Posterior vena cava (tissue), 2 donors: ENCODE results near the gene BRPF3. TPM values are rescaled to one million over a fixed set of nuclear protein-coding genes. Genes with fewer than 3 reads are reported as not detected.

Source experiments
- DNase-seq: peaks from one replicate; pipeline ENCODE4 v3.0.0-alpha.2; 2020; ENCODE audit warnings: low spot score
- intact Hi-C, 2 donors: fragments of 100-400 bp; cut with DNase I; formaldehyde crosslinking; loops; one replicate each; pipeline versions ENCODE4 v1.14.1 to v1.14.2; 2022 to 2023
- total RNA-seq, 2 donors: library from RNA; stranded (reverse); fragmentation: NEBNext Ultra II Directional; extraction: Animal tissue kit (Norgen Biotek cat#: 25700); gene quantifications; one replicate each; pipeline ENCODE4 v1.2.1, GENCODE V29; 2021
- donor health status: DM: yes; HTN: yes; CAD: no.
- donor health status: DM: yes; HTN: yes; CAD: no.

BRPF3 gene
- total RNA-seq, 2 donors from 2014 or later: 16.2 to 22.8 TPM

GRCh38 chr6:36249536-36249935 lies 53.0 kb downstream of the BRPF3 start:
- intact Hi-C loops: no loop called here
- peak; percentile 38 for DNase-seq

GRCh38 chr6:36252005-36252404 lies 55.5 kb downstream of the BRPF3 start:
- DNase-seq: peak; percentile 16
- intact Hi-C loops: no loop called here

GRCh38 chr6:36263390-36264000 lies 67.0 kb downstream of the BRPF3 start:
- DNase-seq: no peak
- intact Hi-C loops: no loop called here

GRCh38 chr6:36265744-36266143 lies 69.2 kb downstream of the BRPF3 start:
- no peak for DNase-seq
- intact Hi-C loops: no loop called here

GRCh38 chr6:36266913-36267644 lies 70.5 kb downstream of the BRPF3 start:
- DNase-seq: no peak
- intact Hi-C loops: no loop called here

GRCh38 chr6:36267731-36268477 lies 71.4 kb downstream of the BRPF3 start:
- intact Hi-C loops: no loop called here

GRCh38 chr6:36268478-36269275 lies 72.1 kb downstream of the BRPF3 start:
- peak; percentile 68 for DNase-seq
- intact Hi-C loops: no loop called here

More at GRCh38 chr6:36267731-36268477, 71.4 kb downstream of the BRPF3 start:
- peak; percentile 58 for DNase-seq

GRCh38 chr6:36269834-36270705 lies 73.5 kb downstream of the BRPF3 start, which contains the start of gene PNPLA1:
PNPLA1 (plus strand) TSS chr6:36270060; CDS start chr6:36270460, 400 bp downstream.
- intact Hi-C loops: no loop called here
- DNase-seq: no peak

- DNase-seq: no peak
- intact Hi-C loops: no loop called here
Measured at GRCh38 chr6:36272234-36272633, 75.7 kb downstream of the BRPF3 start.

- intact Hi-C loops: no loop called here
Measured at GRCh38 chr6:36273067-36273466, 76.5 kb downstream of the BRPF3 start.

GRCh38 chr6:36273802-36274514 lies 77.4 kb downstream of the BRPF3 start:
- DNase-seq: no peak
- intact Hi-C loops: no loop called here

More at GRCh38 chr6:36273067-36273466, 76.5 kb downstream of the BRPF3 start:
- DNase-seq: no peak

GRCh38 chr6:36276581-36277536 lies 80.3 kb downstream of the BRPF3 start:
- intact Hi-C loops: no loop called here
- DNase-seq: no peak

GRCh38 chr6:36277946-36278470 lies 81.5 kb downstream of the BRPF3 start:
- intact Hi-C loops: no loop called here
- no peak for DNase-seq

GRCh38 chr6:36280467-36280866 lies 83.9 kb downstream of the BRPF3 start:
- intact Hi-C loops: no loop called here
- no peak for DNase-seq

- no peak for DNase-seq
- intact Hi-C loops: no loop called here
Measured at GRCh38 chr6:36280983-36281382, 84.4 kb downstream of the BRPF3 start.
